PC-3 (cell line): ENCODE data around the gene KLHDC8A. TPM values are rescaled to one million over a fixed set of nuclear protein-coding genes. Genes with fewer than 3 reads are reported as not detected.

Experiments
- ATAC-seq: fragments of 200-7000 bp; cut with Tn5 transposase; 2 replicates; pipeline ENCODE4 v1.9.1; 2020; ENCODE audit warnings: mild to moderate bottlenecking, moderate library complexity
- BruUV-seq: library from RNA; stranded (reverse); fragments of 400-500 nt; replicated peaks from 2 replicates; lab custom pipeline; 2021; lab: Mats Ljungman, UMichigan
- CTCF ChIA-PET: fragments of 300-600 bp; sonication (Branson Sonifier 250); formaldehyde crosslinking; loops from one replicate; lab custom pipeline; 2022; ENCODE audit warnings: antibody characterized with exemption; lab: Charles Lee
- POLR2A ChIA-PET: fragments of 300-600 bp; sonication (Branson Sonifier 250); formaldehyde crosslinking; loops from one replicate; lab custom pipeline; 2022; ENCODE audit warnings: antibody characterized with exemption; ENCODE audit not compliant: unreplicated experiment; lab: Charles Lee
- DNase-seq: peaks from one replicate; pipeline ENCODE4 v3.0.0-alpha.2; 2015
- H2AFZ ChIP-seq: fragments of 300-600 bp; sonication (generic); 2 replicates; pipeline ENCODE4 v1.6.0; 2016; ENCODE audit warnings: antibody characterized with exemption, low read length
- H3F3A ChIP-seq: fragments of 300-600 bp; sonication (generic); one replicate; pipeline ENCODE4 v1.6.0; 2017; ENCODE audit warnings: antibody characterized with exemption, low read length, control low read depth, mild to moderate bottlenecking; ENCODE audit not compliant: unreplicated experiment
- H3K27ac ChIP-seq: fragments of 300-600 bp; sonication (generic); 2 replicates; pipeline ENCODE4 v1.5.1; 2016; ENCODE audit warnings: mild to moderate bottlenecking, low read length
- H3K27me3 ChIP-seq: fragments of 300-600 bp; sonication (generic); 2 replicates; pipeline ENCODE4 v1.6.1; 2016; ENCODE audit warnings: low read length, mixed read lengths
- H3K36me3 ChIP-seq: fragments of 300-600 bp; sonication (generic); 2 replicates; pipeline ENCODE4 v1.6.1; 2016; ENCODE audit warnings: low read depth, mixed run types, low read length, mixed read lengths
- H3K4me1 ChIP-seq: fragments of 300-600 bp; sonication (generic); 2 replicates; pipeline ENCODE4 v1.5.1; 2016; ENCODE audit warnings: low read length; ENCODE audit not compliant: insufficient read depth
- H3K4me2 ChIP-seq: fragments of 300-600 bp; sonication (generic); 2 replicates; pipeline ENCODE4 v1.6.0; 2016; ENCODE audit warnings: low read length
- H3K4me3 ChIP-seq: fragments of 300-600 bp; sonication (generic); 2 replicates; pipeline ENCODE4 v1.5.1; 2016; ENCODE audit warnings: mild to moderate bottlenecking, low read length, mixed read lengths
- H3K79me2 ChIP-seq: fragments of 300-600 bp; sonication (generic); 2 replicates; pipeline ENCODE4 v1.6.1; 2017; ENCODE audit warnings: low read length, mixed read lengths
- H3K9ac ChIP-seq: fragments of 300-600 bp; sonication (generic); 2 replicates; pipeline ENCODE4 v1.6.0; 2016; ENCODE audit warnings: mild to moderate bottlenecking, low read length
- H3K9me2 ChIP-seq: fragments of 300-600 bp; sonication (generic); replicated peaks from 2 replicates; pipeline ENCODE4 v1.6.1; 2016; ENCODE audit warnings: mixed run types, low read length, mixed read lengths
- H3K9me3 ChIP-seq: fragments of 300-600 bp; sonication (generic); 2 replicates; pipeline ENCODE4 v1.6.1; 2016; ENCODE audit warnings: low read length, mixed read lengths
- H4K20me1 ChIP-seq: fragments of 300-600 bp; sonication (generic); 2 replicates; pipeline ENCODE4 v1.6.1; 2016; ENCODE audit warnings: low read length, mixed read lengths
- CTCF ChIP-seq: fragments of 300-600 bp; sonication (generic); conservative IDR thresholded peaks from 2 replicates; pipeline ENCODE4 v1.5.1; 2017; ENCODE audit warnings: antibody characterized with exemption, low read depth, mild to moderate bottlenecking, low read length
- EZH2 ChIP-seq: fragments of 300-600 bp; sonication (generic); IDR thresholded peaks from one replicate; pipeline ENCODE4 v1.6.1; 2017; ENCODE audit warnings: antibody characterized with exemption, mild to moderate bottlenecking, low read length; ENCODE audit not compliant: unreplicated experiment
- EZH2phosphoT487 ChIP-seq: fragments of 300-600 bp; sonication (generic); IDR thresholded peaks from 2 replicates; pipeline ENCODE4 v1.6.1; 2018; ENCODE audit warnings: mild to moderate bottlenecking, antibody characterized with exemption, low read length, borderline replicate concordance
- intact Hi-C: fragments of 100-400 bp; cut with micrococcal nuclease; formaldehyde crosslinking; loops from 2 replicates; pipeline ENCODE4 v1.9.0; 2023
- total RNA-seq: library from RNA; depleted of rRNA; stranded (reverse); fragments of >200 nt; gene quantifications from 2 replicates; pipeline ENCODE4 v1.2.3, GENCODE V29; 2014

The KLHDC8A gene
- total RNA-seq, 1 experiment from 2014 or later = not detected

GRCh38 chr1:205373798-205374175 is 17.1 kb upstream of the KLHDC8A start:
- Histone ChIP-seq H2AFZ (peak overlapping the region; percentile 53; the same call in 1 of the 2 replicates), H4K20me1 (no peaks in the 10 kb centered on the region), H3K27me3 (no peaks in the 10 kb centered on the region), H3K9me2 (no peaks in the 10 kb centered on the region), H3K9ac (no peak overlapping the region), H3K4me1 (peaks cover 40% of the 10 kb centered on the region), H3K79me2 (no peaks in the 10 kb centered on the region), H3K36me3 (no peaks in the 10 kb centered on the region), H3K9me3 (no peaks in the 10 kb centered on the region), H3K4me2 (peak overlapping the region; percentile 81), H3K4me3 (peak overlapping the region; percentile 54; the same call in 1 of the 2 replicates), H3F3A (peaks cover 5% of the 10 kb centered on the region), H3K27ac (peak overlapping the region; percentile 85)
- ChIA-PET POLR2A (no interaction called here), CTCF (interaction anchor here (1.6 kb wide), 1 partner anchor 112 kb away, joined by 7 read pairs; no protein-coding TSS in a partner anchor)
- no TSS peak for BruUV-seq
- no peak for ATAC-seq
- intact Hi-C loops = loop anchor here (1.0 kb wide), 1 partner anchor 19 kb away; no protein-coding TSS in a partner anchor
- TF ChIP-seq CTCF (no peak), EZH2phosphoT487 (no peak), EZH2 (no peak)
- no peak for DNase-seq

- POLR2A ChIA-PET = no interaction called here
- H3K27ac ChIP-seq = no peak overlapping the region
- peak overlapping the region; percentile 81; the same call in 1 of the 2 replicates for H3K4me2 ChIP-seq
- no peaks in the 10 kb centered on the region for H3K9me3 ChIP-seq
- peaks cover 5% of the 10 kb centered on the region for H3F3A ChIP-seq
- ATAC-seq (no peak), DNase-seq (no peak)
- H3K4me1 ChIP-seq = peaks cover 40% of the 10 kb centered on the region
- CTCF ChIA-PET = no interaction called here
- no peaks in the 10 kb centered on the region for H3K79me2 ChIP-seq
- intact Hi-C loops = no loop called here
- no TSS peak for BruUV-seq
- H3K36me3 ChIP-seq = no peaks in the 10 kb centered on the region
- H4K20me1 ChIP-seq = no peaks in the 10 kb centered on the region
- H3K9ac ChIP-seq = no peak overlapping the region
- no peaks in the 10 kb centered on the region for H3K27me3 ChIP-seq
- no peak overlapping the region for H3K4me3 ChIP-seq
- no peak overlapping the region for H2AFZ ChIP-seq
- H3K9me2 ChIP-seq = no peaks in the 10 kb centered on the region
- no peak for TF ChIP-seq EZH2
- no peak for TF ChIP-seq EZH2phosphoT487
- TF ChIP-seq CTCF = no peak
These were observed 16.5 kb upstream of the KLHDC8A start for GRCh38 chr1:205373022-205373797.

GRCh38 chr1:205371871-205372660 is 15.3 kb upstream of the KLHDC8A start:
- Histone ChIP-seq H2AFZ (no peak overlapping the region), H3K27ac (no peak overlapping the region), H3K4me3 (no peak overlapping the region), H3K9me2 (no peaks in the 10 kb centered on the region), H3K9me3 (no peaks in the 10 kb centered on the region), H4K20me1 (no peaks in the 10 kb centered on the region), H3K27me3 (no peaks in the 10 kb centered on the region), H3K9ac (no peak overlapping the region), H3F3A (peaks cover 5% of the 10 kb centered on the region), H3K79me2 (no peaks in the 10 kb centered on the region), H3K36me3 (no peaks in the 10 kb centered on the region), H3K4me1 (peaks cover 38% of the 10 kb centered on the region), H3K4me2 (no peak overlapping the region)
- POLR2A ChIA-PET = no interaction called here
- BruUV-seq = no TSS peak
- CTCF ChIA-PET = no interaction called here
- ATAC-seq (no peak), DNase-seq (no peak)
- intact Hi-C loops = no loop called here
- no peak for TF ChIP-seq EZH2
- no peak for TF ChIP-seq EZH2phosphoT487
- TF ChIP-seq CTCF = no peak
